GM12891 (cell line): Measurements from ENCODE around the gene MYO9A.

Experiments
- POLR2A ChIP-seq: IDR thresholded peaks from 2 replicates; pipeline ENCODE4 v1.6.1; 2011; ENCODE audit warnings: low read depth, low read length, control low read depth
- POLR2AphosphoS5 ChIP-seq: IDR thresholded peaks from 2 replicates; pipeline ENCODE4 v1.6.1; 2011; ENCODE audit warnings: low read depth, low read length, control low read depth
- TAF1 ChIP-seq: IDR thresholded peaks from 2 replicates; pipeline ENCODE4 v1.6.1; 2011; ENCODE audit warnings: low read depth, low read length, control low read depth

DNA sequence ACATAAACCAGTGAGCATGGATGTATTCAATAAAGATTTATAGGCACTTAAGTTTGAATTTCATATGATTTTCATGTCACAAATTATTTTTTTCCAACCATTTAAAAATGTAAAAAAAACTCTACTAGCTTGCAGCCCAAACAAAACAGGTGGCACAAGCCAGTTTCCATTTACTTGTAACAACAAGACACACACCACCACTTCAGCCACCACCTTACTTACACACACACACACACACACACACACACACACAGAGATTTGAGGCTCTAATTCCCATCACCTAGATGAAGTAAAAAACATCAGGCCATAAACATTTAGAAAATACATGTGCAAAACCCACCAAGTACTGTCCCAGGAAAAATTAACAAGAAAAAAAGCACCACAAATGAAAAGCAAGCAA is 25.3 kb downstream of the MYO9A start:
- TF ChIP-seq TAF1 (no peak), POLR2AphosphoS5 (no peak), POLR2A (no peak)
